Gastroesophageal sphincter (tissue), 4 donors: ENCODE data around the gene ZIC4. TPM values are rescaled to one million over a fixed set of nuclear protein-coding genes. Genes with fewer than 3 reads are reported as not detected.

Experiments used
- ATAC-seq: fragments of 150-250 bp; one replicate; pipeline ENCODE4 v1.9.1; 2016; ENCODE audit warnings: mild to moderate bottlenecking, moderate library complexity
- H3K27ac ChIP-seq, 4 donors: fragments of 200-600 bp; sonication (generic) in 3 of 4; 1 replicate in 3 of 4; 2 replicates in 1 of 4; pipeline ENCODE4 v1.5.1; 2016 to 2019
- H3K27me3 ChIP-seq: fragments of 200-600 bp; sonication (generic); one replicate; pipeline ENCODE4 v1.5.1; 2019
- H3K36me3 ChIP-seq, 2 donors: fragments of 200-600 bp; sonication (generic); one replicate each; pipeline ENCODE4 v1.5.1; 2019; ENCODE audit warnings: control low read depth in 1 of 2
- H3K4me1 ChIP-seq, 3 donors: fragments of 200-600 bp; sonication (generic); 1 replicate in 2 of 3; 2 replicates in 1 of 3; pipeline ENCODE4 v1.5.1; 2016 to 2019; ENCODE audit warnings: control low read depth in 2 of 3
- H3K4me3 ChIP-seq, 2 donors: fragments of 200-600 bp; sonication (generic); one replicate each; pipeline ENCODE4 v1.5.1; 2019; ENCODE audit warnings: mild to moderate bottlenecking in 1 of 2, moderate library complexity in 1 of 2
- H3K9me3 ChIP-seq, 3 donors: fragments of 200-600 bp; sonication (generic); one replicate each; pipeline ENCODE4 v1.5.1; 2017 to 2019; ENCODE audit warnings: control low read depth in 2 of 3
- EP300 ChIP-seq: sonication (generic); formaldehyde crosslinking; IDR thresholded peaks from one replicate; pipeline ENCODE4 v1.6.1; 2017; ENCODE audit warnings: antibody characterized with exemption, mild to moderate bottlenecking
- POLR2A ChIP-seq, 2 donors: fragments of 450-650 bp; IDR thresholded peaks; one replicate each; pipeline ENCODE4 v1.6.1; 2017; ENCODE audit warnings: antibody characterized with exemption in 2 of 2, mild to moderate bottlenecking in 2 of 2, moderate library complexity in 1 of 2
- POLR2AphosphoS5 ChIP-seq: sonication (generic); formaldehyde crosslinking; IDR thresholded peaks from one replicate; pipeline ENCODE4 v1.6.1; 2017; ENCODE audit warnings: antibody characterized with exemption
- WGBS, 2 donors: methylation state at CpG; one replicate each; pipeline ENCODE4 v1.1.5; 2018; ENCODE audit warnings: low coverage in 1 of 2; 5-methylcytosine and 5-hydroxymethylcytosine counted together
- total RNA-seq, 4 donors: library from RNA; depleted of rRNA; stranded (reverse); fragments of >200 nt; gene quantifications; one replicate each; pipeline ENCODE4 v1.1.0, GENCODE V29; 2016
- TF ChIP-seq, protein P1 (sequence below), 4 experiments: fragments of 200-600 bp in 2 of 4; fragments of 450-650 bp in 2 of 4; sonication (generic) in 1 of 4; IDR thresholded peaks; one replicate each; pipeline ENCODE4 v1.5.1; 2017 to 2019; ENCODE audit warnings: antibody characterized with exemption in 4 of 4, mild to moderate bottlenecking in 2 of 4, moderate library complexity in 2 of 4

ZIC4 gene
- total RNA-seq, 4 donors from 2014 or later = 0.13 TPM; not detected in 3

DNA sequence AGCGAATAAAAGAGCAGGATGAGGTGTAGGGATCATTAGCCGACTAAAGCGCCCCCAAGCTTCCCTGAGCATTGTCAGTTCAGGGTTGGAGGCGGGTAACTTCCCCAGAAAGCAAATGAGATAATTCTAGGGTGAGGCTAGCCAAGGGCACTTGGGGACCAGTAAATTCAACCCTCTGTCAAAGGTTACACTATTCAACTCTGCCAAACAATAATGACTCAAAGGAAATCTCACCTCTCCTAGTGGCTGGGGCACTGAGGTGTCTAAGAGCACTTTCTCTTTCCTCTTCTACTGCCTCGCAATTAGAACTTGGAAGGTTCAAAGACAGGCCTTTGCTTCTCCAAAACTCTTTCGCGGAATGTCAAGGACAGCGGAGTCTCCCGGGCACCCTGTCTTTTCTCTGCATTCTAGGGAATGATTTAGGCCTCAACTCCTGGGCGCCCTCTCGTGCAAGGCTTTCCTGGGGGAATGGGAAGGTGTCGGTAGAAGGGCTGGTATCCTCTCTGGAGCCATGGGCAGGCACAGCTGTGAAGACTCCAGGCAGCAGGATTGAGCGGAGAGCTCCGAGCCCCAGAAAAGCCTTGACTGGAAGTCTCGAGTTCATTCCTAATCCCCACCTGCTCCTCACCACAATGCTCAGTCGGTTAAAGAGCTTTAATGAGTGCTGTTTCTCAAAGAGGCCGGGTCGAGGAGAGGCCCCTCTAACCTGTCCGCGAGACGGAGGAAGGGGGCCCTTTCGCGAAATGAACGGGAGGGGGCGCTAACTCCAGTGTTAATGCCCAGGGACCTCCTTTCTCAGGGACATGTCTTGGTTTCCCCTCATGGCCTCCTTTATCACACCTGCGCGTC lies 21.9 kb downstream of the ZIC4 start:
- no peak for TF ChIP-seq EP300
- no peak for TF ChIP-seq POLR2AphosphoS5
- no peak for TF ChIP-seq POLR2A (IDR thresholded peaks at IDR 0.05)
- TF ChIP-seq, protein P1, sequence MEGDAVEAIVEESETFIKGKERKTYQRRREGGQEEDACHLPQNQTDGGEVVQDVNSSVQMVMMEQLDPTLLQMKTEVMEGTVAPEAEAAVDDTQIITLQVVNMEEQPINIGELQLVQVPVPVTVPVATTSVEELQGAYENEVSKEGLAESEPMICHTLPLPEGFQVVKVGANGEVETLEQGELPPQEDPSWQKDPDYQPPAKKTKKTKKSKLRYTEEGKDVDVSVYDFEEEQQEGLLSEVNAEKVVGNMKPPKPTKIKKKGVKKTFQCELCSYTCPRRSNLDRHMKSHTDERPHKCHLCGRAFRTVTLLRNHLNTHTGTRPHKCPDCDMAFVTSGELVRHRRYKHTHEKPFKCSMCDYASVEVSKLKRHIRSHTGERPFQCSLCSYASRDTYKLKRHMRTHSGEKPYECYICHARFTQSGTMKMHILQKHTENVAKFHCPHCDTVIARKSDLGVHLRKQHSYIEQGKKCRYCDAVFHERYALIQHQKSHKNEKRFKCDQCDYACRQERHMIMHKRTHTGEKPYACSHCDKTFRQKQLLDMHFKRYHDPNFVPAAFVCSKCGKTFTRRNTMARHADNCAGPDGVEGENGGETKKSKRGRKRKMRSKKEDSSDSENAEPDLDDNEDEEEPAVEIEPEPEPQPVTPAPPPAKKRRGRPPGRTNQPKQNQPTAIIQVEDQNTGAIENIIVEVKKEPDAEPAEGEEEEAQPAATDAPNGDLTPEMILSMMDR (IDR thresholded peaks at IDR 0.05) = no peak
- 6 to 23% methylated on average over 4 to 14 of the region's 27 CpGs for WGBS, 2 donors
- Histone ChIP-seq H3K27me3 (peaks cover 100% of the 10 kb centered on the region), H3K27ac (no peak overlapping the region), H3K36me3 (no peaks in the 10 kb centered on the region), H3K4me3 (no peak overlapping the region), H3K4me1 (no peaks in the 10 kb centered on the region), H3K9me3 (peaks cover 0 to 5% (median 0%) of the 10 kb centered on the region in 3 donors)
- ATAC-seq = no peak

DNA sequence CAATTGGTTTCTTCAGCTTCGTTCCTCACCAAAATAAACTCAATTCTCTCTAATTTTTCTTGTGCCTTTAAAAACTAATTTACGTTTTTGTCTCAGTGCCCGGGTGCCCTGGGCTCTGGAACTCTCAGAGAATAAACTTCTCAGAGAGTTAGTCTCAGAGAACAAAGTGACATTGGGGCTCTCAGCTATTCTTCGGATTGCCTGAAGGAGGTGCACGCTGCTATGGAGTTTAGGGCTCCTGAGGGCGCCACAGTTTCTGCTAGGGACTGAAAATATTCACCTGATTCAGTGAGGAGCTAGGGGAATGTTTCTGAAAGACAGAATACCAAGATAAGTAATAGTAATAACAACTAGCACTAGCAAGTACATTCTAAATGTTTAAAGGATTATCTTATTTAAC lies 22.7 kb downstream of the ZIC4 start:
- ATAC-seq = no peak
- H3K4me3 ChIP-seq = no peak overlapping the region
- TF ChIP-seq POLR2A (IDR thresholded peaks at IDR 0.05) (no peak), EP300 (no peak), POLR2AphosphoS5 (no peak)
- TF ChIP-seq, protein P1 (IDR thresholded peaks at IDR 0.05) = no peak
- H3K4me1 ChIP-seq = no peaks in the 10 kb centered on the region
- peaks cover 0 to 5% (median 0%) of the 10 kb centered on the region in 3 donors for H3K9me3 ChIP-seq
- 0 to 10% methylated on average over 1 to 6 of the region's 6 CpGs for WGBS, 2 donors
- H3K27me3 ChIP-seq = peaks cover 100% of the 10 kb centered on the region
- no peaks in the 10 kb centered on the region for H3K36me3 ChIP-seq
- no peak overlapping the region for H3K27ac ChIP-seq

DNA sequence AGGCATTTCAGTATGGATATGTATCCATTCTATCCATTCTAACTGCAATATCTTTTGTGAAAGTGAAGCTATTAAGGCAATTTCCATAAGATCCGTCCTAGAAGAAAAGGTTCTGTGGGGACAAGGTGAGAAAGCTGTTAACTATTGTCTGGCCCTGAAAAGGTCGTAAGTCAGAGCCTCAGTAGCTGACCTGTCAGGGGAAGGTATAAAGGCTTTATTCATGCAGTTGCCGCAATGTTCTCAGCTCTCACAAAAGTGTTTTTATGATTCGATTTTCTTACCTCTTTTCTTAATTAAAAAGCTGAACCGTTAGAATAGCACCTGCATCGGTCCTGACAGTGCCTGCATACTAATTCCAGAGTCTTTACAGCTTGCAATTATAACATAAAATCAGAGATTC lies 24.7 kb downstream of the ZIC4 start:
- Histone ChIP-seq H3K4me3 (no peak overlapping the region), H3K27ac (no peak overlapping the region), H3K4me1 (no peaks in the 10 kb centered on the region), H3K27me3 (peaks cover 100% of the 10 kb centered on the region), H3K36me3 (no peaks in the 10 kb centered on the region), H3K9me3 (peaks cover 0 to 2% (median 0%) of the 10 kb centered on the region in 3 donors)
- 3 to 25% methylated on average over 5 to 6 of the region's 6 CpGs for WGBS, 2 donors
- TF ChIP-seq POLR2AphosphoS5 (no peak), EP300 (no peak), POLR2A (IDR thresholded peaks at IDR 0.05) (no peak)
- TF ChIP-seq, protein P1 (IDR thresholded peaks at IDR 0.05) = no peak
- ATAC-seq = no peak

DNA sequence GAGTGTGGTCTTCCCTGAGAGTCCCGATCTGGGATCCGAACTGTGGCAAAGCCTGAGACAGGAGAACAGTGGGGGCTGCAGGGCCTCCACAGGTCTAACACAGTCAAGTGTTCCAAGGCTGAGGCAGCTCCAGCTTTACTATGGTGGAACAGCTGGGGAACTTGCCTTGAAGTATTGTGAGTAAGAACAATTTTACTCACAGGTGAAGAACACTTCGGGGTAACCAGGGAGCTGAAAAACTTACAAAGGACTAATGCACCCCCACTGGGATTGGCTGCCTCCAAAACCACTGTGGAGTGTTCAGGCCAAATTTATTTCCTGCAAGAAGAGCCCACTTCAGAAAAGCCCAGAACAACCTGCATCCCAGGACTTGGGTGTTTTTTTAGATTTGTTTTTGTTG lies 25.4 kb downstream of the ZIC4 start:
- H3K4me3 ChIP-seq = no peak overlapping the region
- no peak overlapping the region for H3K27ac ChIP-seq
- H3K9me3 ChIP-seq = peaks cover 0 to 2% (median 0%) of the 10 kb centered on the region in 3 donors
- H3K4me1 ChIP-seq = no peaks in the 10 kb centered on the region
- TF ChIP-seq POLR2AphosphoS5 = no peak
- no peak for TF ChIP-seq EP300
- TF ChIP-seq POLR2A (IDR thresholded peaks at IDR 0.05) = no peak
- TF ChIP-seq, protein P1 (IDR thresholded peaks at IDR 0.05) = no peak
- no peak for ATAC-seq
- H3K36me3 ChIP-seq = no peaks in the 10 kb centered on the region
- 22 to 60% methylated on average over 1 to 3 of the region's 3 CpGs for WGBS, 2 donors
- H3K27me3 ChIP-seq = peaks cover 100% of the 10 kb centered on the region
